ENCODE data around the gene RAB38.

RAB38 gene
- 0.36 to 1.00 reads per million in 2 experiments for total RNA-seq

DNA sequence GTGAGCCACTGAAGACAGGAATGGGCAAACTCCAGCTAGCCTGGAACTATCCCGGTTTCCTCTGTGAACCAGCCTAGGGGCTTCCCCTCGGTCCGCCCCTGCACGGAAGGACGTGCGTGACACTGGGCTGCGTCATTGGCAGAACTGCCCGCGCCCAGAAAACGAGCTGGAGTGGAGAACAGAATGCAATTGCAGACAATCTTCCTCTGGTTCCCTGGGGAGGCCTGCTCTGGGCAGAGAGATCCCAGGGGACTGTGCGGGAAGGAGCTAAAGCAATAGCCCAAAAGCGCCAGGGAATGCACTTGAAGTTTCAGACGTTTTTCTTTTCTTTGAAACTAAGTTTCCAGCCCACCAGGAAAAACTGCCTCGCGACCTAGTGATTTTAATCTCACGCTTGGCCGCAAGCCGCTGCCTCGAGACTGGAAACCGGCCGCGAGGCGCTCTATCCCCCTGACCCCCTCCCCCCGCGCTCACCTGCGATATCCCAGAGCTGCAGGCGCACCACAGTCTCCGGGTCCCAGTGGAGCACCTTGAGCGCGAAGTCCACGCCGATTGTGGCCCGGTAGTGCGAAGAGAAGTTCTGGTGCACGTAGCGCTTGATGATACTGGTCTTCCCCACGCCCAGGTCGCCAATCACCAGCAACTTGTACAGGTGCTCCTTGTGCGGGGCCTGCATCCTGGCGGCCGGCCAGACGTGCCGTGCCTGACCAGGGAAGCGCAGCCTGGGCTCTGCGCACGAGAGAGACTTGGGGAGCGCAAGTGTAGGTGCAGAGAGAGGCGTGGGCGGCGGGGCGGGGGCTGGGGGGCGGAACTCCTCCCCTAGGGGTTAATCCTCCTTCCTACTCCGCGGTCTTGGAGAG lies at the start of gene RAB38:
TSS of gene RAB38 (minus strand) at position 735 of the 860 bp plus-strand sequence. CDS start at position 676, 59 bp downstream.
- DNase-seq (ENCODE audit: low read depth): no peak

DNA sequence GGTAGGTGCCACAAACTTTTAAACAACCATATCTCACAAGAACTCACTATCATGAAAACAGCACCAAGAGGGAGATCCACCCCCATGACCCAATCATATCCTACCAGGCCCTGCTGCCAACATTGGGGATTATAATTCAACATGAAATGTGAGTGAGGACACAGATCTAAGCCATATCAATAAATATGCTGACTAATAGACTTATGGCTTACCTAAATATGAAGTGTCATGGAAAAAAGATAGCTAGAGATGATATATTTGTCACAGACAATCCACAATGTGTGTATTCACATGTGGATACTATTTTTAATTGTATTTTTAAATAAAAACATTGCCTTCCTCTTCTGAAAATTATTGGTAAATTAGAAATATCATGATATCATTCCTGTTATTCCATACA lies 38.2 kb upstream of the RAB38 start:
- no peak for DNase-seq (ENCODE audit: low read depth)

- DNase-seq (ENCODE audit: low read depth): no peak
These were observed 37.1 kb upstream of the RAB38 start for GRCh38 chr11:88212300-88212699.

GRCh38 chr11:88208745-88209144 lies 33.5 kb upstream of the RAB38 start:
- DNase-seq (ENCODE audit: low read depth): no peak

- DNase-seq (ENCODE audit: low read depth): no peak
These were observed 31.5 kb upstream of the RAB38 start for GRCh38 chr11:88206751-88207150.

DNA sequence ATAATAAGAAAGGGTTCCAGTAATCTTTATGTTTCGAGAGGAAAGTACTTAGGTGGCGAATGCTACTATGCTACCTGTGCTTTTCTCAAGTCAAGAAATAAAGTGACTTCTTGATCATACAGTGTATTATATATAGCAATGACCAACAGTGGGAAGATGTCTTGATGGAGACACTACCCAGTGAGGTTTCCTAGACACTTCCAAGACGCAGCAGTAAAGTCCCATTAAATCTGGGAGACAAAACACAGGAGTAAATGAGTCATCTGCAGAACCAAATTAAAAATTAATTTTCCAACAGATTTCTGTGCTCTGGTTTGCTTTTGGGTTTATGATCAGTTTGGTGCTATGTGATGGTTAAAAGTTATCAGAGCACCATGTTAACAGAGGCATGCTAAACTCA lies 29.1 kb upstream of the RAB38 start:
- no peak for DNase-seq (ENCODE audit: low read depth)

GRCh38 chr11:88203604-88204003 lies 28.4 kb upstream of the RAB38 start:
- DNase-seq (ENCODE audit: low read depth): no peak

- no peak for DNase-seq (ENCODE audit: low read depth)
These were observed 27.3 kb upstream of the RAB38 start for GRCh38 chr11:88202498-88202897.

DNA sequence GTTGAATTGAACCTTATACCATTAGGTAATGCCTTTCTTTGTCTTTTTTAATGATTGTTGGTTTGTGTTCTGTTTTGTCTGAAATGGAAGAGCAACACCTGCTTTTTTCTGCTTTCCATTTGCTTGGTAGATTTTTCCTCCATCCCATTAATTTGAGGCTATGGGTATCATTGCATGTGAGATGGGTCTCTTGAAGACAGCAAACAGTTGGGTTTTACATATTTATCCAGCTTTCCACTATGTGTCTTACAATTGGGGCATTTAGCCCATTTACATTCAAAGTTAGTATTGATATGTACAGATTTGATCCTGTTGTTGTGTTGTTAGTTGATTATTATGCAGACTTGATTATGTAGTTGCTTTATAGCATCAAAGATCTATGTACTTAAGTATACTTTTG lies 21.1 kb upstream of the RAB38 start:
- no peak for DNase-seq (ENCODE audit: low read depth)

DNA sequence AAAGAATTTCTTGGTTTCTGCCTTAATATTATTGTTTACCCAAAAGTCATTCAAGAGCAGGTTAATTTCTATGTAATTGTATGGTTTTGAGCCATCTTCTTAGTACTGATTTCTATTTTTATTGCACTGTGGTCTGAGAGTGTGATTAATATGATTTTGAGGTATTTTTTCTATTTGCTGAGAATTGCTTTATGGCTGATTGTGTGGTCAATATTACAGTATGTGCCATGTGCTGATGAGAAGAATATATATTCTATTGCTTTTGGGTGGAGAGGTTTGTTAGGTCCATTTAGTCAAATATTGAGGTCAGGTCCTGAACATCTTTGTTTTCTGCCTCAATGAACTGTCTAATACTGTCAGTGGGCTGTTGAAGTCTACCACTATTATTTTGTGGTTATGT lies 20.7 kb upstream of the RAB38 start:
- DNase-seq (ENCODE audit: low read depth): no peak

- no peak for DNase-seq (ENCODE audit: low read depth)
These were observed 19.7 kb upstream of the RAB38 start for GRCh38 chr11:88194990-88195389.

DNA sequence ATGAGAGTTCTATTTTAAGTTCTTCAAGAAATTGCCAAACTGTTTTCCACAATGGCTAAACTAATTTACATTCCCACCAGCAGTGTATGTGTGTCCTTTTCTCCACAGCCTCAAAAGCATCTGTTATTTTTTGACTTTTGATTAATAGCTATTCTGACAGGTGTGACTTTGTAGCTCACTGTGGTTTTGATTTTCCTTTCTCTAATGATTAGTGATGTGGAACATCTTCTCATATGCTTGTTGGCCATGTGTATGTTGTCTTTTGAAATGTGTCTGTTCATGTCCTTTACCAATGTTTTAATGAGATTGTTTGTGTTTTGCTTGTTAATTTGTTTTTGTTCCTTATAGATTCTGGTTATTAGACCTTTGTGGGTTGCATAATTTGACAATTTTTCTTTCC lies 18.0 kb upstream of the RAB38 start:
- no peak for DNase-seq (ENCODE audit: low read depth)

DNA sequence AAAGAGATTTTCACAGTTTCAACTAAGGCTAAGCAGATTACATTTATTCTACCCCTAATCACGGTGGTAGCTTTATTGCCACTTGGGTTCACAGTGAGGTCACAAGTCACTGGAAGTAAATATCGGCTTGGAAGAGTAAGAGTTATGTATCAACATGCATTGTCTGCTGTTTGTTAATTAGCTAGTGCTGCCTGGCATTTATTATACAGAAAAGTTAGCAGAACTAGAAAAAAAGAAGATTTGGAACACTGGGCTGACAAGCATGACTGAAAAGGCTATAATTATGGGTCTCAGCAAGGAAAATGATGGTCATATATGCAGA lies 13.7 kb upstream of the RAB38 start:
- no peak for DNase-seq (ENCODE audit: low read depth)

DNA sequence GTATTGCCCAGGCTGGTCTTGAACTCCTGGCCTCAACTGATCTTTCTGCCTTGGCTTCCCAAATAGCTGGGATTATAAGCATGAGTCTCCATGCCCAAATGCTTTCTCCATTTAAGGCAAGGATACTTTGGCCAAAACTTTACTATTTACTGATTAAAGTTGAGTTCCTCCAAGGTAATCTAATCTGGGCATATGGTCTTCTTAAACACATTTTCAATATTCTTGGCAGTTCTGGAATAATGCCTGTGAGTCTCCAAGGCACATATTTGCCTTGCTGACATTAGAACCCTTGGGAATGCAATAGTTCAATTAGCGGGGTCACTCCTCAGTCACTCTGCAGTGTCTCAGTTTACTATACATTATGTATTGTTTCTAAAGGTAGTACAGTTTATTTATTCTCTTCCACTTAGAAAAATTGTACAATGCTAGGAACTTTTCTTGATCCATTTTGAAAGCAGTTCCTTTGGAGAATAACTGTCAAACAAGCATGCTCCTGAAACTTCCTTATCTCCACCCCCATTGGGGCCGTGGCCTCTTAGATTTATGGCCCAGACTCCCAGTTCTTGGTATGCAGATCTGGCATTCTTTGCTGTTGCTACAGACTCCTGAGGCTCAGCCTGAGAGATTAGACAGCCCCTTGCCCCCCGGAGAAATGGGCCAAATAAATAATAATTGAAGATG lies 13.1 kb upstream of the RAB38 start:
- DNase-seq (ENCODE audit: low read depth): no peak

GRCh38 chr11:88183233-88183632 lies 8.0 kb upstream of the RAB38 start:
- no peak for DNase-seq (ENCODE audit: low read depth)

- no peak for DNase-seq (ENCODE audit: low read depth)
These were observed 6.5 kb upstream of the RAB38 start for GRCh38 chr11:88181776-88182175.

DNA sequence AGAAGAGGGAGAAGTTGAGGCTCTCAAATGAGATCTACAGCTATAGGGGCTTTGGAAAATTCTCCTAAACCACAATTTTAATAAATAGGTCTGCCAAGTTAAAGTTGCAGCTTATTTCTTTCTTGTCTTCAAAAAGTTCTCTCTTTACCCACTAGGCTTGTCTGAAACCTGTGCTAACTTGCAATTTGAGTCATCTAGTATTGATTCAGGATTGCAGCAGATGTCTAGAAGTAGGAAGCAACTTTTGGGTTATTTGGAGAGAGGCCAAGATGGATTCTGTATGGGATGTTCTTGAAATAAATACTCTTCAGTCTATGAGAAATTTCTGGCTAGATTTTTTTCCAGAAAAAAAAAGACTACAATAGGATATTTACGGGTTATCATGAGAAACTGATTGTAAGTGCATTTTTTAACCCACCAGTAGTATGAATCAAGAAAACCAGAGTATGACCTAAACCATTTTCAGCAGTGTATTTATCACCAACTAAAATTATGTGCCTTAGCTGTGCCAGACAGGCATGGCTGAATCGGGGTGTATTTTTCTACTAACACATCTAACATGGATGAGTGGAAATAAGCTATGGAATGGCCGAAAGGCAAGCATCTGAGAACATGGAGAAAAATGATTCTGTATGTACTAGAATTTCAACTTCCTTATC lies 4.9 kb upstream of the RAB38 start:
- no peak for DNase-seq (ENCODE audit: low read depth)

GRCh38 chr11:88179141-88179540 lies 3.9 kb upstream of the RAB38 start:
- DNase-seq (ENCODE audit: low read depth): no peak

DNA sequence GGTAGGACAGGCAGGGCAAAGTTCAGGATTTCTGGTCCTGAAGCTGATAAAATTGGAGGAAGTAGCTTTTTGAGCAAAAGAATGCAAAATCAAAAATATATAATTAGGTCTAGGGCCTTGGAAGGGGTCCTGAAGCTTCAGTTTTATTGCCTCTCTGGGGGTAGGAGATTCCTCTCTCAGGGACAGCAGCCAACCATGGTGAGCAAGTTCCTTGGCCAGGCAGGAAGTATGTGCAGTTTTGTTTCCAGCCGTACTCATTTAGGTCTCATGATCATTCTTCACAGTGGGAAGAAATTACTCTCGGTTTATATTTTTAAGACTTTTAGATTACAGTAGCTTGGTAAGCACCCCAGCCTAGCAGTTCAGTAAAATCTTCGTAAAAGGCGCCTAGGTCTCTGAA lies 2.9 kb upstream of the RAB38 start:
- DNase-seq (ENCODE audit: low read depth): no peak

- DNase-seq (ENCODE audit: low read depth): no peak
These were observed 379 bp upstream of the RAB38 start for GRCh38 chr11:88175569-88176075.

- DNase-seq (ENCODE audit: low read depth): no peak
These were observed 1.3 kb downstream of the RAB38 start for GRCh38 chr11:88173956-88174355.

DNA sequence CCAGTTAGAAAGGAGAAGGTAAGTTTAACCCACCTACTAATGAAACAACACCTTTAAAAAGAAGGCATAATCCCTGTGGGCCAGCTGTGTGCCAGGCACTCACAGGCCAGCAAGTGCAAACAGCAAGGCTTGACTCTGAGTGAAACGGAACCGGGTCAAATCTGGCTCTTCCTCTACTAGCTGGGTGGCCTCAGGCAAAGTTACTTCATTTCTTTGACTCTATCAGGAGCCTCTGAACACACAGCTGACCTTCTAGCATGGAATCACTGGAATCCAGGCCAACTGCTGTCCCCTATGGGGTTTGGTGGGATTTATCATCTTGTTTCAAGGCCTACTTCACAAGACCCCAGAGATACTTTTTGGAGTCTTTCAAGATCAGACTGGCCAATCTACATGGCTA lies 3.3 kb downstream of the RAB38 start:
- DNase-seq (ENCODE audit: low read depth): no peak

DNA sequence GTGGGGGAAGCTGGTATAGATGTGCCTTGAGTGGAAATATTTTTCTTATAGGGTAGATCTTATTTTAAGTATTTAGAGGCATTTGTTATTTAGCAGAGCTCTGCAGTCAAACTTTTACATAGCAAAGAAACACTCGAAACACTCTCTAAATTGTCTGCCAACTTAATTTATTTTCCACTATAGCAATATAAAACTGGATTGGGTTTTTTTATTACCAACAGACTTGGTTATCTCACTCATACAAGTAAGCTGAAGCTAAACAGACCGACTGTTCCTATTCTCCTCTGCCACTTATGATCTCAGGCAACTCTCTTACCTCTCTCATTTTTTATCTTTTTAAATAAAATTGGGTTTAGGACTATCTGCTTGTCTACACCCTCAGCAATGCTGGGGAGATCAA lies 4.6 kb downstream of the RAB38 start:
- DNase-seq (ENCODE audit: low read depth): no peak
